ENCODE results near the gene LYAR.

DNA sequence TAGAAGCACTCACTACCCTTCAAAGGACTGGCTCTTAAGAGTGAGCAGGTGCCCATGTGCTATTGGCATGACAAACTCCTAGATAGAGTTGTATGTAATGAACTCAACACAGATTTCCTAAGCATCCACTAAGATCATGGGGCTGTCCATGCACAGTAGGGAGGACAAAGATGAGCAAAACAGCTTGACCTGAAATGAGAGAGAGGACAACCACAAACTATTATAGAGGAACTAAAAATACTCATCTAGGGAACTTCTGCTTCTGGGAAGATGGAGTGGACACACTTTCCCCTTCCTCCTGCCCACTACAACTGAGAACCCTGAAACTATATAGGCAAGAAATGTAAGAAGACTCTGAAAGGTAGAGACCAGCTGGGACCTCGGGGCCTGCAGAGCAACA lies 21.2 kb downstream of the LYAR start:
- TF ChIP-seq CTCF (conservative IDR thresholded peaks at IDR 0.05; ENCODE audit: low read depth, low read length), result no peak
- TF ChIP-seq EZH2 (IDR thresholded peaks at IDR 0.05; ENCODE audit: low read length, unreplicated experiment), result no peak
